Esophagus squamous epithelium (tissue), 5 donors: Measurements from ENCODE around the gene FRMD4A. TPM values are rescaled to one million over a fixed set of nuclear protein-coding genes. Genes with fewer than 3 reads are reported as not detected.

ENCODE experiments used
- DNase-seq: peaks from one replicate; lab custom pipeline; 2025; lab: John Stamatoyannopoulos, UW
- H3K27ac ChIP-seq, 4 donors: fragments of 200-600 bp; sonication (generic); one replicate each; pipeline ENCODE4 v1.5.1; 2016 to 2019; ENCODE audit warnings: mild to moderate bottlenecking in 1 of 4
- H3K27me3 ChIP-seq, 4 donors: fragments of 200-600 bp; sonication (generic); 1 replicate in 3 of 4; 2 replicates in 1 of 4; pipeline versions ENCODE4 v1.5.1 to v1.6.0; 2017 to 2021; ENCODE audit warnings: antibody characterized with exemption in 1 of 4
- H3K36me3 ChIP-seq, 3 donors: fragments of 200-600 bp; sonication (generic); one replicate each; pipeline ENCODE4 v1.5.1; 2016 to 2019
- H3K4me1 ChIP-seq, 3 donors: fragments of 200-600 bp; sonication (generic); one replicate each; pipeline ENCODE4 v1.5.1; 2017 to 2019
- H3K4me3 ChIP-seq, 4 donors: fragments of 200-600 bp; sonication (generic); 1 replicate in 3 of 4; 2 replicates in 1 of 4; pipeline ENCODE4 v1.5.1; 2016 to 2019; ENCODE audit warnings: mild to moderate bottlenecking in 2 of 4, moderate library complexity in 1 of 4
- H3K9me3 ChIP-seq, 3 donors: fragments of 200-600 bp; sonication (generic); one replicate each; pipeline ENCODE4 v1.5.1; 2016 to 2019
- CTCF ChIP-seq, 6 experiments: fragments of 450-650 bp in 4 of 6; fragments of 200-600 bp in 2 of 6; sonication (generic) in 2 of 6; IDR thresholded peaks; one replicate each; pipeline ENCODE4 v1.5.1; 2016 to 2019; ENCODE audit warnings: antibody characterized with exemption in 6 of 6, mild to moderate bottlenecking in 4 of 6, moderate library complexity in 4 of 6
- POLR2A ChIP-seq, 4 donors: fragments of 450-650 bp; IDR thresholded peaks; one replicate each; pipeline ENCODE4 v1.6.1; 2017; ENCODE audit warnings: antibody characterized with exemption in 4 of 4, mild to moderate bottlenecking in 4 of 4, moderate library complexity in 3 of 4
- WGBS, 2 donors: methylation state at CpG; one replicate each; pipeline ENCODE4 v1.1.5; 2018; 5-methylcytosine and 5-hydroxymethylcytosine counted together
- intact Hi-C: fragments of 100-400 bp; cut with DNase I; formaldehyde crosslinking; loops from one replicate; pipeline ENCODE4 v1.15.0; 2022
- total RNA-seq, 4 donors: library from RNA; depleted of rRNA; stranded (reverse); fragments of >200 nt; gene quantifications; one replicate each; pipeline ENCODE4 v1.1.0, GENCODE V29; 2016
- donor health status: DM: yes; HTN: yes; CAD: no.

Gene FRMD4A
- total RNA-seq, 4 donors from 2014 or later = 7.3 to 15.3 (median 8.6) TPM

- no peaks in the 10 kb centered on the region for H3K9me3 ChIP-seq
- intact Hi-C loops = no loop called here
- H3K36me3 ChIP-seq = no peaks in the 10 kb centered on the region
- DNase-seq = no peak
- H3K4me1 ChIP-seq = peaks cover 7 to 27% (median 14%) of the 10 kb centered on the region in 3 donors
- no peaks in the 10 kb centered on the region for H3K27me3 ChIP-seq
- peak overlapping the region; percentile 18 to 71 (median 38) for H3K27ac ChIP-seq
- TF ChIP-seq POLR2A (IDR thresholded peaks at IDR 0.05) (no peak), CTCF (IDR thresholded peaks at IDR 0.05) (no peak)
- 17 to 20% methylated on average over 9 of the region's 9 CpGs for WGBS, 2 donors
- peak overlapping the region in 1 of 4 donors; percentile 19 for H3K4me3 ChIP-seq
These were observed 289.7 kb downstream of the FRMD4A start for GRCh38 chr10:14040787-14041631.

DNA sequence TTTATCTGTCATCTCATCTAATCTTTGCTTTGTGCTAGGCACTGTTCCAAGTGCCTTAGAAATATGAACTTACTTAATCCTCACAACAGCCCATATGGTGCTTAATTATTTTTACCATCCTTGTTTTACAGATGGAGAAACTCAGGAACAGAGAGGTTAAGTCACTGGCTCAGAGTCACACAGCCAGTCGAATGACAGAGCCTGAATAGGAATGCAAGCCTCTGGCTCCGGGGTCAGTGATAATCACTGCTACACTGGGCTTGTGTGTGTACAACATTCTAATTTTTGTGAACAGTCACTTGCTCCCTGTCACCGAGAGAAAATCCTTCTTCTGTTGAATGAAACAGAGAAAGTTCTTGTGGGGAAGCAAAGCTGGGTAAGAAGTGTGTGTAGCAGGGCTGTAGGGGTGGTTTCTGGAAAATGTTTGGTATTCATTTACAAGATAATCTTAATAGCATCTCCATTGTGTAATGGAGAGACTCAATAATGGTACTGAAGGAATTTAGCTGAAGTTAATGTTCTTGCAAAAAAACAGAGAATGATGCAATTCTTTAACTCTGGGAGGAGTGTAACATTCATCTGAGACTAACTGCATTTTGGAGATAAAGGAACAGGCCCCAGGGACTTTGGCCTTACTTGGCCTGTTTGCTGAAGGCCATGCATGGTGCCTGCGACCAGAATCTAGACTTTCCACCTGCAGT lies 290.6 kb downstream of the FRMD4A start:
- TF ChIP-seq CTCF (IDR thresholded peaks at IDR 0.05) (no peak), POLR2A (IDR thresholded peaks at IDR 0.05) (no peak)
- DNase-seq = no peak
- intact Hi-C loops = no loop called here

DNA sequence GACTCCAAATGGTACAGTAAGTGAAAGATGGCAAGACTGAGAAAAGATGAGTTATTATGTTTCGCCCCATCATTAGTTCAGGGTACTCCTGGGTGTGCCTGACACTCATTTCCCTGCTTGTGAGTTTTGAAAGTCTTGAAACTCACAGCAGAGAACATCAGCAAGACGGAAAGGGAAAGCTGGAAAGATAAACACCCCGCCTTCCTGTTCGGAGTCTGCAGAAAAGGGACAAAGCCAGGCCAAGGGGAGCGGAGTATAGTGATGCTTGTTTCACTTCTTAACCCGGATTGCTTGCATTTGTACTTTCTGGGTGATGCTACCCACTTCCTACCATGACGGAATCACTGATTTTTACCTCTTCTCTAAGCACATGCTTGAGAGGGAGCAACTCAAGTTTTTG lies 294.5 kb downstream of the FRMD4A start:
- 67 to 82% methylated on average over 7 of the region's 7 CpGs for WGBS, 2 donors
- no peak for DNase-seq
- no peaks in the 10 kb centered on the region for H3K27me3 ChIP-seq
- H3K9me3 ChIP-seq = no peaks in the 10 kb centered on the region
- TF ChIP-seq POLR2A (IDR thresholded peaks at IDR 0.05) (no peak), CTCF (IDR thresholded peaks at IDR 0.05) (no peak)
- no peaks in the 10 kb centered on the region for H3K36me3 ChIP-seq
- H3K4me1 ChIP-seq = peaks cover 7 to 14% (median 8%) of the 10 kb centered on the region in 3 donors
- intact Hi-C loops = no loop called here
- no peak overlapping the region for H3K27ac ChIP-seq
- H3K4me3 ChIP-seq = no peak overlapping the region

More for the DNA sequence above, 290.6 kb downstream of the FRMD4A start:
- Histone ChIP-seq H3K36me3 (no peaks in the 10 kb centered on the region), H3K27ac (peak overlapping the region in 3 of 4 donors; percentile 37 to 71 (median 39)), H3K9me3 (no peaks in the 10 kb centered on the region), H3K4me1 (peaks cover 7 to 27% (median 14%) of the 10 kb centered on the region in 3 donors), H3K4me3 (no peak overlapping the region), H3K27me3 (no peaks in the 10 kb centered on the region)
- 72 to 88% methylated on average over 4 of the region's 4 CpGs for WGBS, 2 donors

DNA sequence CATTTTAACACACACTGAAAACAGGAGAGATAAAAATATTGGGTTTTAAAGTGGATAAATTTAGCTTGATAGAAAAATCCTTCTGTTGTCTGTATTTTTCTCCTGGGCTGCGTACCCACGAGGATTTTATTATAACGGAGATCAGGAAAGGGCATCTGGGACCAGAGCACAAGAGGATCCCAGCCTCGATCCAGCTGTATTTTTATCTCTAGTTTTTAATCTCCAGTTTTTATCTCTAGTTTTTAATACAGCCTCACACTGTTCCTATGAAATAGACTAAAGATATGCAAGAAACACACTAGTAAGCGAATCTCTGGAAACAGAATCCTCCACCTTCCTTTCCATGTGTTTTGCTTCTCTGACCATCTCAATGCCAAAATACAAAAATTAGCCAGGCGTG lies 295.2 kb downstream of the FRMD4A start:
- WGBS, 2 donors = 54 to 90% methylated on average over 5 to 6 of the region's 6 CpGs
- H3K27ac ChIP-seq = no peak overlapping the region
- H3K27me3 ChIP-seq = no peaks in the 10 kb centered on the region
- no peak for DNase-seq
- peaks cover under 1 to 7% (median 3%) of the 10 kb centered on the region in 3 donors for H3K4me1 ChIP-seq
- TF ChIP-seq POLR2A (IDR thresholded peaks at IDR 0.05) (no peak), CTCF (IDR thresholded peaks at IDR 0.05) (no peak)
- intact Hi-C loops = no loop called here
- H3K36me3 ChIP-seq = no peaks in the 10 kb centered on the region
- no peak overlapping the region for H3K4me3 ChIP-seq
- no peaks in the 10 kb centered on the region for H3K9me3 ChIP-seq
